Measurements from ENCODE around the gene KDM2B. TPM values are rescaled to one million over a fixed set of nuclear protein-coding genes. Genes with fewer than 3 reads are reported as not detected.

Gene KDM2B
- total and polyA plus RNA-seq, 2 experiments from 2014 or later = 59.4 to 161 TPM

- no peak for TF ChIP-seq REST (IDR thresholded peaks at IDR 0.05; ENCODE audit: unreplicated experiment)
- TF ChIP-seq ZNF114 (CRISPR knock-in tag; IDR thresholded peaks at IDR 0.05) = no peak
- no peak for TF ChIP-seq STAT1 (IDR thresholded peaks at IDR 0.05; ENCODE audit: unreplicated experiment)
Observed at GRCh38 chr12:121549075-121549474, 31.7 kb downstream of the KDM2B start (continued).

- DNase-seq (ENCODE audit: low spot score) (no peak), ATAC-seq (no peak)
- Mint-ChIP-seq H3K9me3 (no peaks in the 10 kb centered on the region), H3K4me1 (peaks cover 2% of the 10 kb centered on the region; the same call in 2 of the 3 replicates), H3K27ac (no peak overlapping the region), H3K36me3 (ENCODE audit: low read depth) (peaks cover 80% of the 10 kb centered on the region), H3K27me3 (ENCODE audit: insufficient read depth, low read depth, poor library complexity) (peaks cover 3% of the 10 kb centered on the region), H3K4me3 (no peak overlapping the region)
- no peak overlapping the region for H2AFZ ChIP-seq
- TF ChIP-seq ZNF114 (CRISPR knock-in tag; IDR thresholded peaks at IDR 0.05) = no peak
- no peak for TF ChIP-seq STAT1 (IDR thresholded peaks at IDR 0.05; ENCODE audit: unreplicated experiment)
- TF ChIP-seq ZNF462 (CRISPR knock-in tag; IDR thresholded peaks at IDR 0.05) = no peak
- TF ChIP-seq EZH2phosphoT487 (IDR thresholded peaks at IDR 0.05; ENCODE audit: unreplicated experiment) = no peak
- TF ChIP-seq CREB1 (CRISPR knock-in tag; IDR thresholded peaks at IDR 0.05; ENCODE audit: low read depth) = no peak
- TF ChIP-seq EZH2 (IDR thresholded peaks at IDR 0.05; ENCODE audit: low read depth, unreplicated experiment) = no peak
- no peak for TF ChIP-seq POLR2AphosphoS5 (IDR thresholded peaks at IDR 0.05; ENCODE audit: low read depth)
- no peak for TF ChIP-seq REST (IDR thresholded peaks at IDR 0.05; ENCODE audit: unreplicated experiment)
- no peaks in the 10 kb centered on the region for H3K4me1 ChIP-seq (ENCODE audit: insufficient read depth)
- peaks cover 54% of the 10 kb centered on the region for H3K36me3 ChIP-seq (ENCODE audit: insufficient read depth)
- H3K4me2 ChIP-seq = no peak overlapping the region
- no peak overlapping the region for H3K27ac ChIP-seq (ENCODE audit: low read depth)
- no peaks in the 10 kb centered on the region for H3K9me2 ChIP-seq (ENCODE audit: insufficient read depth)
- H4K20me1 ChIP-seq (replicated peaks; ENCODE audit: insufficient read depth) = peaks cover 40% of the 10 kb centered on the region
- H3K27me3 ChIP-seq (ENCODE audit: insufficient read depth) = no peaks in the 10 kb centered on the region
- H3K4me3 ChIP-seq = no peak overlapping the region
- H3F3A ChIP-seq (replicated peaks; ENCODE audit: low read depth) = peaks cover 24% of the 10 kb centered on the region; the same call in 1 of the 2 replicates
- H3K79me2 ChIP-seq (replicated peaks; ENCODE audit: insufficient read depth) = peaks cover 58% of the 10 kb centered on the region
Observed at GRCh38 chr12:121545480-121545879, 35.3 kb downstream of the KDM2B start.

Measured in GM23338 (cell line).